BJ (cell line): Measurements from ENCODE around the gene TTC39B. TPM values are rescaled to one million over a fixed set of nuclear protein-coding genes. Genes with fewer than 3 reads are reported as not detected.

ENCODE experiments used
- CTCF ChIA-PET: fragments of 350-600 bp; formaldehyde crosslinking; extraction: SDS; loops from one replicate; lab custom pipeline; 2021; ENCODE audit warnings: antibody characterized with exemption, inconsistent platforms; lab: Yijun Ruan, JAX
- POLR2A ChIA-PET: fragments of 300-600 bp; sonication (Branson Sonifier 250); formaldehyde crosslinking; extraction: SDS; loops from one replicate; lab custom pipeline; 2021; ENCODE audit warnings: antibody characterized with exemption; lab: Charles Lee
- DNase-seq: peaks from one replicate; pipeline ENCODE4 v3.0.0-alpha.2; 2011; ENCODE audit warnings: low read depth
- H3K27me3 ChIP-seq: 2 replicates; pipeline ENCODE4 v1.6.0; 2011; ENCODE audit warnings: low read length; ENCODE audit not compliant: control insufficient read depth, insufficient read depth
- H3K36me3 ChIP-seq: 2 replicates; pipeline ENCODE4 v1.5.1; 2011; ENCODE audit warnings: low read length; ENCODE audit not compliant: control insufficient read depth, insufficient read depth
- H3K4me3 ChIP-seq: 2 replicates; pipeline ENCODE4 v1.5.1; 2011; ENCODE audit warnings: low read depth, mild to moderate bottlenecking, control low read depth, low read length
- polyA plus RNA-seq: library from polyadenylated mRNA; depleted of rRNA; stranded (reverse); fragments of >200 nt; gene quantifications from 2 replicates; pipeline ENCODE4 v1.2.3, GENCODE V29; 2011
- TF ChIP-seq, protein P1 (sequence below): IDR thresholded peaks from 2 replicates; pipeline ENCODE4 v1.5.1; 2011; ENCODE audit warnings: low read depth, mild to moderate bottlenecking, control low read depth, inconsistent platforms, low read length, moderate library complexity; ENCODE audit not compliant: insufficient read depth

TTC39B gene
- polyA plus RNA-seq, 1 experiment, result 5.1 TPM

DNA sequence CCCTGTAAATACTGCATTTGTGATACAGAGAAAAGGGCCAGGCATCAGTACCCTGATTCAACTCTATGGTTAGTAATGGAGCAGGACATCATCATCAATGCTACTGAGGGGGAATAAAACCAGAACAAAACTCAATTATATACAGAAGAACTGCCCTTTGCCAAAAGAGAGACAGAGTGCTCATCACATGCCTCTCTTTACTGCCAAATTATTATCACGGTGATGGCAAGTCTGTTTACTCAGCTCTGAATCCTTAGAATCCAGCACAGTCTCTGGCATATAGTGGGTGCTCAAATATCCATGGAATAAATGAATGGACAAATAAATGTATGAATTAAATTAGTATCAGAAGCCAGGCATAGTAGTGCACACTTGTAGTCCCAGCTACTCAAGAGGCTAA, 130.2 kb downstream of the TTC39B start:
- Histone ChIP-seq H3K36me3 (no peaks in the 10 kb centered on the region; the same call in 1 of the 2 replicates), H3K27me3 (no peaks in the 10 kb centered on the region), H3K4me3 (no peak overlapping the region)
- TF ChIP-seq, protein P1, sequence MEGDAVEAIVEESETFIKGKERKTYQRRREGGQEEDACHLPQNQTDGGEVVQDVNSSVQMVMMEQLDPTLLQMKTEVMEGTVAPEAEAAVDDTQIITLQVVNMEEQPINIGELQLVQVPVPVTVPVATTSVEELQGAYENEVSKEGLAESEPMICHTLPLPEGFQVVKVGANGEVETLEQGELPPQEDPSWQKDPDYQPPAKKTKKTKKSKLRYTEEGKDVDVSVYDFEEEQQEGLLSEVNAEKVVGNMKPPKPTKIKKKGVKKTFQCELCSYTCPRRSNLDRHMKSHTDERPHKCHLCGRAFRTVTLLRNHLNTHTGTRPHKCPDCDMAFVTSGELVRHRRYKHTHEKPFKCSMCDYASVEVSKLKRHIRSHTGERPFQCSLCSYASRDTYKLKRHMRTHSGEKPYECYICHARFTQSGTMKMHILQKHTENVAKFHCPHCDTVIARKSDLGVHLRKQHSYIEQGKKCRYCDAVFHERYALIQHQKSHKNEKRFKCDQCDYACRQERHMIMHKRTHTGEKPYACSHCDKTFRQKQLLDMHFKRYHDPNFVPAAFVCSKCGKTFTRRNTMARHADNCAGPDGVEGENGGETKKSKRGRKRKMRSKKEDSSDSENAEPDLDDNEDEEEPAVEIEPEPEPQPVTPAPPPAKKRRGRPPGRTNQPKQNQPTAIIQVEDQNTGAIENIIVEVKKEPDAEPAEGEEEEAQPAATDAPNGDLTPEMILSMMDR, result no peak
- CTCF ChIA-PET, result no interaction called here
- no peak for DNase-seq
- POLR2A ChIA-PET, result no interaction called here

DNA sequence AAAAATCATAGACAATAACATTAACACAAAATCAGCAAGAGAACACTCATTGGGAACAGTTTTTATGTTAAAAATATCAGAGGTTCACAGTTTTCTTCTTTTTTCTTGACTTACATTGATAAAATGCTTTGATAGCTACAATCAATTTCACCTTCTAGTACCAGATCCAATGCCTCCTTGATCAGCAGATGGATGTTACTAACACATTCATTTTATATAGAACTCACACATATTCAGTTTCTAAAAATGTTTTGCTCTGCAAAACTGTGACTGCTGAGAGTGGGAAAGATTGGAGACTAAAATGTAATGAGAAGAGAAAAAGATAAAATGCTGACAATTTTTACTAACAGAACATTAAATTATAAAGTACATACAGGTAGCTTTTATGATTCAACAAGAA, 143.1 kb downstream of the TTC39B start:
- TF ChIP-seq, protein P1, result no peak
- ChIA-PET CTCF (interaction anchor here (2.1 kb wide), 1 partner anchor 21 kb away, joined by 10 read pairs; no protein-coding TSS in a partner anchor), POLR2A (no interaction called here)
- DNase-seq, result no peak
- H3K27me3 ChIP-seq, result no peaks in the 10 kb centered on the region
- H3K4me3 ChIP-seq, result no peak overlapping the region
- H3K36me3 ChIP-seq, result no peaks in the 10 kb centered on the region; the same call in 1 of the 2 replicates

DNA sequence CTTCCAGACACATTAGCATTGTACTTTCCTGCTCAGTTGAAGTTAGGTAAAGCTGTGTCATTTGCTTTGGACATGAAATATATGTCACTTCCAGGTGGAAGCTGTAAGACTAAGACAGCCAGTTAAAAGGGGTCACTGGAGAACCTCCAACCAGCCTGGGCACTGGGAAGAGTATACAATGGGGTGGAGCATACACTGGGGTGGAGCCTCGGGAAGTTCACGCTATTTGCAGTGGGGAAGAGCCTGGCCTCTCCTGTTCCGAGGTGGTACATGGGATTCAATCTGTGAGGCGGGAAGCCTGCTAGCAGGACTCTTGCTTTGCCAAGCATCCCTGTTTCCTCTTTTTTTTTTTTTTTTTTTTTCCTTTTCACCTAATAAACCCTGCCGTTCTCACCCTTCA, 145.3 kb downstream of the TTC39B start:
- POLR2A ChIA-PET, result no interaction called here
- CTCF ChIA-PET, result interaction anchor here (0.7 to 1.5 kb wide), 5 partner anchors 13 to 112 kb away, joined by 3 to 4 read pairs (median 3); no protein-coding TSS in a partner anchor
- TF ChIP-seq, protein P1, result no peak
- H3K4me3 ChIP-seq, result no peak overlapping the region
- no peak for DNase-seq
- H3K27me3 ChIP-seq, result no peaks in the 10 kb centered on the region
- H3K36me3 ChIP-seq, result no peaks in the 10 kb centered on the region

DNA sequence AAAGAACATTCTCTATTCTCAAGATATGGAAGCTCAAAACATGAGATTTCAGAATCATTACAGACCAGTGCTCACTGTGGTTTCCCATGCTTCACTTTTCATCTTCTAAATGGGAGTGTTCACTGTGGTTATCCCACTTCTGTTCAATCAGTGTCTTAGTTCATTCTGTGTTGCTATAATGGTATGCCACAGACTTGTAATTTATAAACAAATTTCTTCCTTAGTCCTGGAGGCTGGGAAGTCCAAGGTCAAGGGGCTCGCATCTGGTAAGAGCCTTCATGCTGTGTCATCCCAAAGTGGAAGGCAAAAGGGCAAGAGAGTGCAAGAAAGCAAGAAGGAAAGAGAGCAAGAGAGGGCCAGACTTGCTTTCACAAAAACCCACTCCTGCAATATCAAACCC, 146.3 kb downstream of the TTC39B start:
- H3K27me3 ChIP-seq, result no peaks in the 10 kb centered on the region
- H3K36me3 ChIP-seq, result no peaks in the 10 kb centered on the region
- TF ChIP-seq, protein P1, result no peak
- no peak for DNase-seq
- CTCF ChIA-PET, result no interaction called here
- no peak overlapping the region for H3K4me3 ChIP-seq
- POLR2A ChIA-PET, result no interaction called here

DNA sequence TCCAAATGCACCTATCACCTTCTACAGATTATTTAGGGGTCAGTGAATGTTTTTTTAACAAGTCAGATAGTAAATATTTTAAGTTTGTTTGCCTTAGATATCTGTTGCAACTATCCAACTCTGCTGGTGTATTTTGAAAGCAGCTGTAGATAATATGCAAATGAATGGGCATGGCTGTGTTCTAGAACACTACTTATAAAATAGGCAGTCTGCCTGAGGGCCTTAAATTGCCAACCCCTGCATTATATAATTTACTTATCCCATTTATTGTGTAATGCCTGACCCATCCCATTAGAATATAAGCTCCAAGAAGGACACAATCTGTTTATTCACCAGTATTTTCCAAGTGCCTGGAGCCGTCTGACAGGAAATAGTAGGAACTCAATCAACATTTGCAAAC, 149.0 kb downstream of the TTC39B start:
- no peak for DNase-seq
- TF ChIP-seq, protein P1, result no peak
- Histone ChIP-seq H3K27me3 (0 out of 2 replicates have a peak, but pooled peaks cover 2% of the 10 kb centered on the region), H3K36me3 (no peaks in the 10 kb centered on the region), H3K4me3 (no peak overlapping the region)
- CTCF ChIA-PET, result no interaction called here
- POLR2A ChIA-PET, result no interaction called here
